Ishikawa (cell line): ENCODE data around the gene DTX3.

ENCODE experiments used
- CEBPB ChIP-seq: IDR thresholded peaks from 2 replicates; pipeline ENCODE4 v1.6.1; 2012
- CREB1 ChIP-seq: IDR thresholded peaks from 2 replicates; pipeline ENCODE4 v1.6.1; 2012; ENCODE audit warnings: low read depth
- EGR1 ChIP-seq: IDR thresholded peaks from 2 replicates; pipeline ENCODE4 v1.6.1; 2012
- EP300 ChIP-seq: IDR thresholded peaks from 2 replicates; pipeline ENCODE4 v1.6.1; 2012; ENCODE audit warnings: borderline replicate concordance
- FOXM1 ChIP-seq: IDR thresholded peaks from 2 replicates; pipeline ENCODE4 v1.6.1; 2012; ENCODE audit warnings: low read depth, borderline replicate concordance
- MAX ChIP-seq: IDR thresholded peaks from 2 replicates; pipeline ENCODE4 v1.6.1; 2012
- NFIC ChIP-seq: IDR thresholded peaks from 2 replicates; pipeline ENCODE4 v1.6.1; 2012
- RAD21 ChIP-seq: IDR thresholded peaks from 2 replicates; pipeline ENCODE4 v1.6.1; 2012; ENCODE audit warnings: low read depth
- REST ChIP-seq: IDR thresholded peaks from 2 replicates; pipeline ENCODE4 v1.6.1; 2012; ENCODE audit warnings: low read depth, mild to moderate bottlenecking
- TAF1 ChIP-seq: IDR thresholded peaks from 2 replicates; pipeline ENCODE4 v1.6.1; 2012; ENCODE audit warnings: low read depth, mild to moderate bottlenecking
- TCF12 ChIP-seq: IDR thresholded peaks from 2 replicates; pipeline ENCODE4 v1.6.1; 2012; ENCODE audit warnings: low read depth
- TEAD4 ChIP-seq: IDR thresholded peaks from 2 replicates; pipeline ENCODE4 v1.6.1; 2012
- USF1 ChIP-seq: IDR thresholded peaks from 2 replicates; pipeline ENCODE4 v1.6.1; 2012
- YY1 ChIP-seq: IDR thresholded peaks from 2 replicates; pipeline ENCODE4 v1.6.1; 2012; ENCODE audit warnings: low read depth
- ZBTB7A ChIP-seq: IDR thresholded peaks from 2 replicates; pipeline ENCODE4 v1.6.1; 2012; ENCODE audit warnings: low read depth

Gene DTX3

GRCh38 chr12:57584690-57585089 lies 19.9 kb upstream of the DTX3 start:
- TF ChIP-seq EP300 (no peak), ZBTB7A (no peak), FOXM1 (no peak), TCF12 (no peak), TAF1 (no peak), USF1 (no peak), TEAD4 (no peak), REST (no peak), CREB1 (no peak), RAD21 (no peak), CEBPB (no peak), MAX (no peak)

- no peak for TF ChIP-seq YY1
- no peak for TF ChIP-seq USF1
- no peak for TF ChIP-seq ZBTB7A
- TF ChIP-seq RAD21, result no peak
- TF ChIP-seq EP300, result no peak
- TF ChIP-seq TEAD4, result no peak
- TF ChIP-seq EGR1, result no peak
- TF ChIP-seq FOXM1, result no peak
- TF ChIP-seq CREB1, result no peak
- TF ChIP-seq MAX, result no peak
- TF ChIP-seq TCF12, result no peak
- TF ChIP-seq NFIC, result no peak
- TF ChIP-seq REST, result no peak
- no peak for TF ChIP-seq CEBPB
- TF ChIP-seq TAF1, result no peak
Observed at GRCh38 chr12:57585156-57585555, 19.5 kb upstream of the DTX3 start.

- TF ChIP-seq REST (no peak), CEBPB (no peak), TEAD4 (no peak), USF1 (no peak), NFIC (no peak), YY1 (no peak), RAD21 (no peak), TCF12 (no peak), MAX (no peak), TAF1 (no peak), FOXM1 (no peak), CREB1 (no peak), ZBTB7A (no peak), EP300 (no peak), EGR1 (no peak)
Observed at GRCh38 chr12:57586128-57586527, 18.5 kb upstream of the DTX3 start.

GRCh38 chr12:57586832-57587429 lies 17.7 kb upstream of the DTX3 start:
- TF ChIP-seq EGR1 (no peak), TAF1 (no peak), ZBTB7A (no peak), MAX (no peak), TCF12 (no peak), RAD21 (no peak), NFIC (no peak), TEAD4 (no peak)
